Astrocyte of the spinal cord (primary cell): ENCODE measurements around the gene GAB2.

ENCODE experiments used
- DNase-seq: peaks from one replicate; pipeline ENCODE4 v3.0.0; 2011; ENCODE audit warnings: low read depth, low spot score
- H3K4me3 ChIP-seq: 2 replicates; pipeline ENCODE4 v1.5.1; 2011; ENCODE audit warnings: low read depth, mild to moderate bottlenecking, low read length, moderate library complexity
- CTCF ChIP-seq: IDR thresholded peaks from 2 replicates; pipeline ENCODE4 v1.5.1; 2012; ENCODE audit warnings: low read depth, mild to moderate bottlenecking, low read length, inconsistent platforms
- in situ Hi-C: cut with HindIII; loops from 2 replicates; pipeline ENCODE4 v1.10.0; 2017; ENCODE audit warnings: low sequenced_read_pairs

The GAB2 gene

GRCh38 chr11:78221396-78222315 is 196.0 kb downstream of the GAB2 start:
- in situ Hi-C loops, result no loop called here
- DNase-seq, result no peak
- no peak overlapping the region for H3K4me3 ChIP-seq
- TF ChIP-seq CTCF, result no peak

DNA sequence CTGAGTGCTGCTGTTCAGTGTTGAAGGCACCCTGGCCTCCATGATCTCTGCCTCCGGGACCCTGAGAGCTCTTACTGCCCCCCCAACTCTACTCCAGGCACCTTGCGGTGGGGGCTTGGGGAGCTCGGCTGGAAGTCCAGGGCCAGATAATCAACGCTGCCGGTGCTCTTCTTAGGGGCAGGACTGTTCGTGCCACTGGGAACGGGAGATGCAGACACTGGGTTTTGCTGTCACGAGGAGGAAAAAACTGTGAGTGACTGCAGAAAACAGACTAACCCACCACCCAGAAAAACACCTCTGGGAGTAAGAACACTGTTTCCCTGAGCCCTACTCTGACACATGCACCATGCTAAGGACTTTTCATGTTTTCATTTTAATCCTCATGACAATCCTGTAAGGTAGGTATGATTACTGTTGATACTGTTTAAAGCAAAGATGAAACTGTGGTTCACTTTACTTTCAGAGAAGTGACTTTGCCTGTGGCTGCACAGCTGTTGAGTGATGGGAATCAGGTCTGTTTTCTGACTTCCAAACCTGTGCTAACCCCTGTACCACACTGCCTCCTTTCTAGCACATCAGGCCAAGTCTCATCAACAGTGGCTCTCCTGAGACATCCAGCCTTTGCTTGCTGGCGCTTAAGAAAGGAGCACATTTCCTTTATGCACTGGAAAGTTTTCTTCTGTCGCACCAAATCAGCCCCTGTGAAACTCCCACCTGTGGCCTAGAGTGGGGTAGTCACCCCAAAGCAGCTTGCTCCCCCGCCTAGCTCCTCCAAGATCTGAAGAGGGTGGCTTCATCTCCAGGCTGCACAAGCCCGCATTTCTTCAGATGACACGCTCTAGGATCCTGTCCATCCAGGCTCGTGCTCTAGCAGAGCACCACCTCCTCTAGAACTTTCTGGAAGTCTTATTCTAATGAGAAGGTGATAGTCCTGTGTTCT is 197.1 kb downstream of the GAB2 start:
- in situ Hi-C loops, result no loop called here
- H3K4me3 ChIP-seq, result no peak overlapping the region
- DNase-seq, result no peak
- TF ChIP-seq CTCF, result no peak

- TF ChIP-seq CTCF, result no peak
- no peak overlapping the region for H3K4me3 ChIP-seq
- in situ Hi-C loops, result no loop called here
- no peak for DNase-seq
Observed at GRCh38 chr11:78219493-78220217, 198.0 kb downstream of the GAB2 start.

GRCh38 chr11:78218707-78219492 is 198.7 kb downstream of the GAB2 start:
- in situ Hi-C loops, result no loop called here
- no peak for DNase-seq
- no peak for TF ChIP-seq CTCF

DNA sequence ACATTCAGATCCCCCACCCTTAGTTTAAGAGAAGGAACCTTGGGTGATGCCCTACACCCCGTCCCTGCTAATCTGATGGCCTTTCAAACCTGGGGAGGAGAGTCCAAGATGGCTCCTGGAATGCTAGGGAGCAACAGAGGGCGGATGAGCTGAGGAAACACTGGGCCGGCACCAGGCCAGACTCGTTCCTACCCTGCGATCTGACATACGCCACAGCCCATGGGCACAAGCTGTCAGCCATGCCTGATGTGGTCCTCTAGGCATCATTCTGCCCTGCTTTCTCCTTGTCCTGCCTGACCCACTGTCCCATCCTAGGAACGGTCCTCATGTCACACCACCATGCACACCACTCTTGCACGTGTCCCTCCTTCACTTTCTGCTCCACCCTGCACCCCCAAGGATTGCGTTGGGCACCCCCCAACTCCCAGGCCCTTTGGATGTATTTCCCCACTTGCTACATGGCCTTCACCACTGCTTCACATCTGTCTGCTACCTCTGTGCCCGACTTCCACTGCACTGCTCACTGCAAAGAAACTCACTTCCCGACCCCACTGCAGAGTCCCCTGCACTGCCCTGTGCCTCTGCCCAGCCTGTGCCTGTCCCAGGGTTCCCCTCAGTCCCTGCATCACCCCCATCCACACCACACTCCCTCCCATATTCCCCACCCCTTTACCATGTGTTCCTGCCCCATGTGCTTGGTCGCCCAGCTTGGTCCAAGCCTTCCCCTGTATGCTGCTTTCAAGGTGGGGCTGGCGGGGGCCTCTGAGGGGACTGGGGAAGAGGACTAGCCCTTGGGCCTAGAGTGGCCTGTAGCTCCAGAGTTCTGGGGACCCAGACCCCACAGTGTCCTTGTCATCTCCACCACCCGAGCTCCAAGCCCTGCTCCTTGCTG is 199.7 kb downstream of the GAB2 start:
- TF ChIP-seq CTCF, result no peak
- H3K4me3 ChIP-seq, result no peak overlapping the region
- in situ Hi-C loops, result no loop called here
- no peak for DNase-seq

More at GRCh38 chr11:78218707-78219492, 198.7 kb downstream of the GAB2 start:
- no peak overlapping the region for H3K4me3 ChIP-seq
